HEK293T (cell line): Measurements from ENCODE around the gene STXBP3.

ENCODE experiments used
- BHLHE40 ChIP-seq: fragments of 450-650 bp; IDR thresholded peaks from 2 replicates; pipeline ENCODE4 v1.6.1; 2016; ENCODE audit warnings: mild to moderate bottlenecking, moderate library complexity, borderline replicate concordance
- ELF4 ChIP-seq: fragments of 450-650 bp; IDR thresholded peaks from 2 replicates; pipeline ENCODE4 v1.6.1; 2017; ENCODE audit warnings: antibody characterized with exemption
- FOXA1 ChIP-seq: fragments of 450-650 bp; IDR thresholded peaks from 2 replicates; pipeline ENCODE4 v1.6.1; 2016; ENCODE audit warnings: mild to moderate bottlenecking
- FOXM1 ChIP-seq: fragments of 450-650 bp; IDR thresholded peaks from 2 replicates; pipeline ENCODE4 v1.6.1; 2017; ENCODE audit warnings: mild to moderate bottlenecking, borderline replicate concordance
- NFRKB ChIP-seq: fragments of 450-650 bp; IDR thresholded peaks from 2 replicates; pipeline ENCODE4 v1.6.1; 2016; ENCODE audit warnings: mild to moderate bottlenecking, moderate library complexity
- SP1 ChIP-seq: fragments of 450-650 bp; IDR thresholded peaks from 2 replicates; pipeline ENCODE4 v1.6.1; 2017
- SUZ12 ChIP-seq: fragments of 450-650 bp; IDR thresholded peaks from 2 replicates; pipeline ENCODE4 v1.6.1; 2016; ENCODE audit warnings: mild to moderate bottlenecking
- TARDBP ChIP-seq: fragments of 450-650 bp; IDR thresholded peaks from 2 replicates; pipeline ENCODE4 v1.6.1; 2016

DNA sequence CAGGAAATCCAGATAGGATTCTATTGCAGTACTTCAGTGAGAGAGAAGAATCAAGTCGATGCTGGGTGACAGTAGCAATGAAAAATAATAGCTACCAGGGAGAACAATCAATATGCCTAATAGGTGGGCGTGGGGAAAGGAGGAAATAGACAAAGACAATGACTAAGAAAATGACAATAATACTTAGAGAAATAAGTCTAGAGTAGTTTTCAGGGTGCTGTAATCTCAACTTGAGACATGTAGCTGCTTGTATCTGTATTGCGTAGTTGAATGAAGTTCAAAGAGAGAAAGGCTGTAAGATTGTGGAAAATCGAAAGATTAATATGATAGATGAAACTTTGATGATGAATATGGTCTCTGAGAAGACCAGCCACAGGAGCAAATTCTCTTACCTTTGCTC, 2.6 kb downstream of the STXBP3 start:
- TF ChIP-seq NFRKB (no peak), SUZ12 (no peak), BHLHE40 (no peak), ELF4 (no peak), FOXA1 (no peak), TARDBP (no peak), FOXM1 (no peak), SP1 (no peak)
